CD4-positive, alpha-beta T cell treated with Interferon alpha-2 for 1 hour (primary cell): ENCODE results near the gene DOCK2.
"Not testable (repeated sequence)": the region's sequence is repeated elsewhere in the genome, so short reads cannot be mapped to it uniquely, and the experiment has no call there.

Experiments
- DNase-seq, 2 donors: peaks; one replicate each; pipeline ENCODE4 v3.0.0-alpha.2; 2020 to 2022

DOCK2 gene

DNA sequence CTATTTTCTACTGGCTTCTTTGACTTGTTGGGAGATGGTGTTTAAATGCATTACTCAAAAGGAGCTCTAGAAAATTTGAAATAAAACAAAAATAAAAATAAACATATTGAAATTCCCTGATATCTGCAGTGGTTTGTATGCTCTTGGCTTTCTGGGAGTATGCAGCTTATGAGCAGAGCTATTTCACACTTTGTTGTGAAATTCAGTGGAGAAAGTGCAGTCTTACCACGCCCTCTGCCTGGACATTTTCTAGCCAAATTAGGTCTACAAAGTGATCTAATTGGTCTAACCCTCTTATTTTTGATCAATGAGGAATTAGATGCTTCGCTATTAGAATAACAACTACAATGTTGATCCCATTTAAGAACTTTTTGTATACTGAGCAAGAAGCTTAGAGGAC, 276.4 kb downstream of the DOCK2 start:
- DNase-seq, result no peak

- no peak for DNase-seq
Observed at GRCh38 chr5:169914766-169915165, 277.7 kb downstream of the DOCK2 start.

DNA sequence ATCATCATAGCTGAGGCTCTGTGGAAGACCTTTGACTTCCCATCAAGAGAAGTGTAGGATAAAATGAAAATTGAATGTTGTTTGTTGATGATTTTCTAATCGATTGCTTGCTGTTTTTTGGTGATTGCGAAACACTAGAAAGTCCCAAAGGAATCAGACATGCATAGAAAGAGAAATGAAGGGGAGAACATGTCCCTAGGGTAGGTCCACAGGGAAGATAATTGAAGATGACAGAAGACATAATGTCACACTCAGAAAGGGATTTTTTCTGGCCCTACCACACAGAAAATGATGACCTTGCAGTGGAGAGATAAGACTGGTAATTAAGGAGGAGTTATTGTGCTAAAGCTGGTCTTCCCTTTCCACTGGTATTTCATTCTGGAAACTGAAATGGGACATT, 280.4 kb downstream of the DOCK2 start:
- DNase-seq, result no peak

GRCh38 chr5:169918228-169918627, 281.2 kb downstream of the DOCK2 start:
- DNase-seq, result no peak

DNA sequence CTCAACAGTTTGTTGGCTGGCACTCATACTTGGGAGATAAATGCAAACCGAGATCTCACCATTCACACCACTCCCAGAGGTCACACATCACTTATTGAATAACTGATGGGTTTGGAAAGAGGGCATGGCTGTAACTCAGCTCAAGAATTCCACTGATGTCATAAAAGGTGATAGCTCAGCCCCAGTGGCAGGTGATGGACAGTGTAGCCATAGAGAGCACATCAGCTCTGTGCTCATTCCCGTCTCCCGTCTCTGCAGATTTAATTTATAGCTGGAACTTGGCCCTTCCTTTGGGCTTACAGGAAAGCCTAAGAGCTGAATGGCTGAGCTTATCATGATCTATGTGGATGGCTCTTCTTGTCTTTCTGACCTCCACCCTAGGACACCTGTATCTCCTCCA, 283.4 kb downstream of the DOCK2 start:
- no peak for DNase-seq

DNA sequence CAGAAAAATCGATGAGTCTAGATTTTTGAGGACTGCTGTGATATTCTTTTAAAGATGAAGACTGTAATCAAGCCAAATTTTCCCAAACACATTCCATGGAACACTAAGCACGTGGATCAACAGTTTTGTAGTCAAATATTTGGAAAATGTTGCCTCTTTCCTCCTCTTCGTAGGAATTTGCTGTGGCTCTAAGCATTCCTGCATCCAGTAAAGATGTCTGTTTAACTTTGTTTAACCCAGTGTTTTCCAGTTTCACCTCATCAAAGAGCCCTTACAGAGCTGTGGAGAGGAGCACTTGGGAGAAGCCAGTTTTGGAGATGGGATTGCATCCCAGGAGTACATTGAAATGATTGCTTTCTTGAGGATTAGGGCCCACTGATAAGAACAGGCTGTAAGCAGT, 284.3 kb downstream of the DOCK2 start:
- DNase-seq, result no peak

- no peak for DNase-seq
Observed at GRCh38 chr5:169921949-169922348, 284.9 kb downstream of the DOCK2 start.

DNA sequence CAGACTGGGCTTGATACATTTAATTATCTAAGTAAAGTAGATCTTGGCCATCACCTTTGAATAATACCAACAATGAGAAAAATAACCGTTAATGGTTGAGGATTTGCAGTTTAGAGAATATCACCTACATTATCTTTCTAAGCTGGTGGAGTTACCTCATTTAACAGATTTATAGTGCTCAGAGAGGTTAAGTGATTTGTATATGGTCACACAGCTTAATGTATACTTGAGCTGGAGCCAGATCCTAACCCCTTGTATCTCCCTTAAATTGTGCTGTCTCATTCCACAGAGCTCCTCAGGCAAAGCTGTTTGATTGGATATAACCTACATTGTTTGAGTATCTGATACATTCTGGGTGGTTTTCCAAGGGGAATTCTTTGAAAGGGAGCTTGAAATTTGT, 285.4 kb downstream of the DOCK2 start:
- DNase-seq, result no peak

DNA sequence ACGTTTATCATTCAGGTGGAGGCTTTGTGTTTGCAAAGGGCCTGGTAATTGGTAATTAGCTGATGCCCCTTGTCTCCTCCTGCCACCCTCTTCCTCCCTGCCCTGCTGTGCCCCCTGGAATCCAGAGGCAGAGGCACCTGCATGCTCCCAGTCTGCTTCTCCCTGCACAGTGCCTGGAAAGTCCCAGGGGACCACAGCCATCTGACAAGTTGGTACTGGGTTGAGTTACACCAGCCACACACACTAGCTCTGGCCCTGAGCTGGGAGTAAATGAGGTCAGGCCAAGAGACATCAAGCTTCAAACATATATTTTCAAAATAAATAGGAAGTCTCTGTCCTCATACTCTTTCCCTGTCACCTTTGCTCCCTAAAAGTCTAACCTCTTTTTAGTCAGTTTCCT, 286.9 kb downstream of the DOCK2 start:
- no peak for DNase-seq

DNA sequence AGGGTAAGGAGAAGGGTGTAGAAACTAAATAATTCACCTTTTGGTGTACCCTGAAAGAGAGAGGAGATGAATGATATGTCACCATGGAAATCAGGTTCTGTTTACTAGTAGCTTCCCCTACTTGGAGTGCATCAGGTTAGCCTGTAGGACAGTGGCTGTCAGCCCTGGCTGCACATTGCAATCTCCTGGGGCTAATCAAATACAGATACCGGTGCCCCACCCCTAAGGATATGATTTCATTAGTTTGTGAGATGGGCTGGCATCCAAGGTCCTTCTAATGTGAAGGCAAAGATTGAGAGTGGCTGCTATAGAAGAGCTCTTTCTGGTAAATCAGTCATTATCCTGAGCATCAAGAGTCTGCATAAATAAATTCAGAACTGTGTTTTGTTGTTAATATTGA, 296.1 kb downstream of the DOCK2 start:
- DNase-seq, result no peak

DNA sequence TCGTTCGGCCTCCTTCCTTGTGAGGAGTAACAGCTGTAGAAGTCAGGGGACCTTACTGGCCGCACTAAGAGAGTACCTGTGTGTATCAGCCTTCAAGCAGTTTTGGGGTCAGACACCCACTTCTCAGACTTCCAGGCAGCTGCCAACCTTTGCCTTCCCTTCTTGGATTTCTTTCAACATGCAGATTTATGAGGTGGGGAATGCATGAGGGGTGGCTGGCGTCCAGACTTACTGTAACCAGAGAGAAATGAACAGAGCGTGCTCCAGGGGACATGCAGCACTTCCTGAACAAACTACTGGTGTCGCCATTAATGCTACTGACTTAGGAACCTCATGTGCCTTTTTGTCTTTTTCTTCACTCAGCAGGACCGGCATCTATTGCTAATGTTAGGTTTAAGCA, 296.5 kb downstream of the DOCK2 start:
- DNase-seq, result no peak

DNA sequence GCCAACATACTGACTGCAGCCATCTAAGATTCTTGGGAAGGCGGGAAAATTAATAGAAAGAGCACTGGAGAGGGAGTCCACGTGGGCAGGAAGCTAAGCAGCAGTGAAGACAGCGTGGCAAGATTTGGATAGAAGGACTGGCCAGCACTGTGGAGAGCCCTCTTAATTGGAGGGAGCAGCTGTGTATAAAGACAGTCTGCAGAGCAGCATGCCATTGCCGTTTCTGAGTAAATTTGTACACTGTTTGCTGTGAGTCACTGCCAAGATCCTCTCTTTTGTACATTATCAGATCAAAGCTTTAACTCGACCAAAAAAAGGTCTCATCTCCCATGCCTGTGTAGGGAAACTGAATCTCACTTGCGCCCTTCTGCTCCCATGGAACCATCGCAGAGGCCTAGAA, 297.9 kb downstream of the DOCK2 start:
- DNase-seq, result no peak

GRCh38 chr5:169935762-169936161, 298.7 kb downstream of the DOCK2 start:
- peak in 1 of 2 donors; percentile 1 for DNase-seq

- DNase-seq, result no peak
Observed at GRCh38 chr5:169938439-169938838, 301.4 kb downstream of the DOCK2 start.

DNA sequence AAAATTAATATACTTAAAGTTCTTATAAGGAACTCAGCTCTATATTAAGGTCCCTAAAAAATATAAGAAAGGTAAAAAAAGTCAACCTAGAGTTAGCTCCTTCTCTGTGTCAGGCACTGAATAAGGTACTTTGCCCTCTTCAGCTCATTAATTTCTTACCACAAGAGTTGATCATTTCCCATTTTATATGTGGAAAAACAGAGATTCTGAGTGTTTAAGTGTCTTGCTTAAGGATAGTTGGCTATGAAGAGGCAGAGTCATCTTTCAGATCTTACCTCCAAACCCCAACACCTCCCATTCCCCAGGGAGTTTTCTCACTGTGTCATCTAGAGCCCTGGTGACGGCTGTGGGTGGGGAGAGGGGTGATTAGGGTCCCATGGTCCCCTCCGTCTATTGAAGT, 302.7 kb downstream of the DOCK2 start:
- no peak for DNase-seq

DNA sequence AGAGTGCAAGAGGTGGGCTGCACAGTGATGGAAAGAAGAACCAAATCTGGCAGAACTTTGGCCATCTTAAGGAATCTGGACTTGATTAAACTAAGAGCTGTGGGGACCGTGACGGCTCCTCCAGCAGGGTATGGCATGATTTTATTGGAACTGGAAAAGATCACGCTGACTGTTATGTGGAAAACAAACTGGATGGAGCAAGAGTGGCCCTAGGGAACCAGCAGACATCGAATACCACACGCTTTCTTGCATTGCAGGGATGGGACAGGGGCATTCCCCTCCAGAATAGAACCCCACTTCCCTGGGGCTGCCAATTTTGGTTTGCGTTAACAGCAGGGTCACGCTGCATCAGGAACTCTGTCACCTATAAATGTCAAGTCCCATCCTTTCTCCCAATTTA, 304.5 kb downstream of the DOCK2 start:
- no peak for DNase-seq

- DNase-seq, result no peak
Observed at GRCh38 chr5:169942181-169942580, 305.1 kb downstream of the DOCK2 start.

GRCh38 chr5:169943026-169943425, 306.0 kb downstream of the DOCK2 start:
- no peak for DNase-seq

GRCh38 chr5:169944115-169944514, 307.0 kb downstream of the DOCK2 start:
- no peak for DNase-seq

DNA sequence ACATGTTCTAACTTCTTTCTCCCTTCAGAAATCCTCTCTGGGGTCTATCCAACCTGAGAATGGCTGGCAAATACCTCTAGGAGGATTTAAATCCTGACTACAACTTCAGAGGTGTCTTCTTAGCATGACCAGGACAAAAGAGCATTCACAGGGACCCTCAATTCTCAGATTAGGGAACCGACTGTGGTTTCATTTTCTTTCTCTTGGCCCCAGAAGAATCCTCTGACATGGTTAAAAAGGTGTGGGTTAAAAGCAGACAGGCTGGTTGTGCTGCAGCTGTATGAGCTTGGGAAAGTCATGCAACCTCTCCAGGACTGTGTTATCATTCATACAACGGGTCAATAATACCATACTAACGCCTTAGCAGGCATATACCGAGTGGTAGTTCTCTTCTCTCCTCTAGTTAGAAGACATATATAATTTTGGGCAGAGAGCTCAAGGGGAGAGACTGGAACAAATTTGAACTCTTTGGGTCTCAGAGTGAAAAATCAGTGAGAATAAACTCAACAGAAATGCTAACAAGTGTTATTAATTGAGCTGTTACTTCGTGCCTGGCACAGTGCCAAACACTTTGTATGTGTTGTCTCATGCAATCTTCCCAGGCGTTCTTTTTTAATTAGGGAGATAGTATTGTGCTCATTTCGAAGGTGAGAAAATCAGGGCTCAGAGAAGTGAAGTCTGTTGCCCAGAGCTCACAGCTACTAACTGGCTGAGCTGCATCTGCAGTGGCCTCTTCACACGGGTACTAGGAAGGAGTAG, 308.0 kb downstream of the DOCK2 start:
- no peak for DNase-seq

GRCh38 chr5:169945831-169946261, 308.8 kb downstream of the DOCK2 start:
- no peak for DNase-seq

- no peak for DNase-seq
Observed at GRCh38 chr5:169946743-169947295, 309.7 kb downstream of the DOCK2 start.

DNA sequence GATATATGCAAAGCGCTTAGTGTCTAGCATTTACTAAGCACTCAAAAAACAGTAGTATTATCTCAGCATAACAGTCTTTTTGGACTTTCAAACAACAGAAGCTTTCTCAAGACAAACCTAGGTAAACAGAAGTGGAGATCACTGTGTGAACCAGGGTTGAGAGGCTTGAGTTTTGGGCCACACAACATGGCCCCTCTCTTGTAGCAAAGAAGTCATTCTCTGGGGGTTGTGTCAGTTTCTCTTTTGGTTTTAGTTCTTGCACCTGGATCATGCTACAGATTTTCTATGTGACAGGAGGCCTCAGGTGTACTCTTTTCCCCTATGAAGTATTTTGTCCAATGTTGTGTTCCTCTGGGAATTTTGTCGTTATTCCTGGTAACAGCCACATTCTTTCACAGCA, 313.3 kb downstream of the DOCK2 start:
- no peak for DNase-seq

DNA sequence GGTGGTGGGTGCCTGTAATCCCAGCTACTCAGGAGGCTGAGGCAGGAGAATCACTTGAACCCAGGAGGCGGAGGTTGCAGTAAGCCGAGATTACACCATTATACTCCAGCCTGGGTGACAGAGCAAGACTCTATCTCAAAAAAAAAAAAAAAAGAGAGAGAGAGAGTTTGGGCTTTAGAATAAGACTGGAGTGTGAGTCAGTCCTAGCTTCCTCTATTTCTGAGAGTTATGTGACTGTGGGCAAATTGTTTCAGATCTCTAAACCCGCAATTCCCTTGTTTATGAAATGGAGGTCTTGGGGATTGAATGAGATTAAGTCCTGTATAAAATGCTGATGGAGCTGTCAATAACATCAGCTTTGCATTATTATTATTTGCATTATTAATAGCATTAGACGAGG, 316.1 kb downstream of the DOCK2 start:
- not testable (repeated sequence) for DNase-seq

GRCh38 chr5:169954786-169955185, 317.7 kb downstream of the DOCK2 start:
- DNase-seq, result no peak
